ENCODE results near the gene POMZP3.
"Not testable (repeated sequence)": the region's sequence is repeated elsewhere in the genome, so short reads cannot be mapped to it uniquely, and the experiment has no call there.

The POMZP3 gene

GRCh38 chr7:76586585-76587315 is 40.3 kb downstream of the POMZP3 start:
- not testable (repeated sequence) for FAIRE-seq

GRCh38 chr7:76583636-76584281 is 43.3 kb downstream of the POMZP3 start:
- not testable (repeated sequence) for FAIRE-seq

GRCh38 chr7:76582848-76583631 is 44.0 kb downstream of the POMZP3 start:
- FAIRE-seq: not testable (repeated sequence)

GRCh38 chr7:76575919-76576655 is 51.0 kb downstream of the POMZP3 start:
- not testable (repeated sequence) for FAIRE-seq

- FAIRE-seq: not testable (repeated sequence)
These were observed 51.6 kb downstream of the POMZP3 start for GRCh38 chr7:76575431-76575830.

- not testable (repeated sequence) for FAIRE-seq
These were observed 54.8 kb downstream of the POMZP3 start for GRCh38 chr7:76572296-76572695.

- not testable (repeated sequence) for FAIRE-seq
These were observed 56.7 kb downstream of the POMZP3 start for GRCh38 chr7:76570324-76570775.

GRCh38 chr7:76568742-76569141 is 58.3 kb downstream of the POMZP3 start:
- not testable (repeated sequence) for FAIRE-seq

- not testable (repeated sequence) for FAIRE-seq
These were observed 59.3 kb downstream of the POMZP3 start for GRCh38 chr7:76567753-76568152.

- FAIRE-seq: not testable (repeated sequence)
These were observed 59.8 kb downstream of the POMZP3 start for GRCh38 chr7:76567311-76567710.

GRCh38 chr7:76565001-76565400 is 62.1 kb downstream of the POMZP3 start:
- not testable (repeated sequence) for FAIRE-seq

GRCh38 chr7:76561342-76561741 is 65.7 kb downstream of the POMZP3 start:
- FAIRE-seq: not testable (repeated sequence)

- not testable (repeated sequence) for FAIRE-seq
These were observed 66.9 kb downstream of the POMZP3 start for GRCh38 chr7:76560157-76560556.
